ENCODE data around the gene HS3ST1. TPM values are rescaled to one million over a fixed set of nuclear protein-coding genes. Genes with fewer than 3 reads are reported as not detected.
"Not testable (repeated sequence)": the region's sequence is repeated elsewhere in the genome, so short reads cannot be mapped to it uniquely, and the experiment has no call there.

The HS3ST1 gene
- total and polyA plus RNA-seq, 3 donors from 2014 or later = 1.2 to 8.8 (median 4.3) TPM

GRCh38 chr4:11397146-11397545 is 31.5 kb downstream of the HS3ST1 start:
- WGBS, 2 donors = 19 to 20% methylated on average over 1 of the region's 1 CpG
- intact Hi-C loops (cut with DNase I; ENCODE audit: low total_unique reads) = no loop called here
- Histone ChIP-seq H3K27me3 (no peaks in the 10 kb centered on the region), H3K27ac (no peak overlapping the region), H3K4me1 (peaks cover 21% of the 10 kb centered on the region), H3K4me3 (no peak overlapping the region), H3K9me3 (no peaks in the 10 kb centered on the region), H3K36me3 (ENCODE audit: low read depth, missing control alignments) (no peaks in the 10 kb centered on the region)
- no peak for TF ChIP-seq CTCF (IDR thresholded peaks at IDR 0.05)
- no peak for TF ChIP-seq POLR2A (IDR thresholded peaks at IDR 0.05)
- DNase-seq = no peak

GRCh38 chr4:11393551-11393950 is 35.1 kb downstream of the HS3ST1 start:
- no peak for DNase-seq
- no peaks in the 10 kb centered on the region for H3K9me3 ChIP-seq
- H3K36me3 ChIP-seq (ENCODE audit: low read depth, missing control alignments) = no peaks in the 10 kb centered on the region
- WGBS, 2 donors = 86 to 89% methylated on average over 2 of the region's 2 CpGs
- intact Hi-C loops (cut with DNase I; ENCODE audit: low total_unique reads) = no loop called here
- H3K4me1 ChIP-seq = peaks cover 14% of the 10 kb centered on the region
- H3K27me3 ChIP-seq = no peaks in the 10 kb centered on the region
- H3K27ac ChIP-seq = no peak overlapping the region
- H3K4me3 ChIP-seq = no peak overlapping the region
- no peak for TF ChIP-seq POLR2A (IDR thresholded peaks at IDR 0.05)
- TF ChIP-seq CTCF (IDR thresholded peaks at IDR 0.05) = no peak

- intact Hi-C loops (cut with DNase I; ENCODE audit: low total_unique reads); H3K9me3 ChIP-seq; H3K36me3 ChIP-seq (ENCODE audit: low read depth, missing control alignments); H3K27me3 ChIP-seq; DNase-seq; H3K27ac ChIP-seq; H3K4me1 ChIP-seq; H3K4me3 ChIP-seq: not testable (repeated sequence)
- WGBS, 2 donors = 84 to 89% methylated on average over 13 of the region's 15 CpGs
Measured at GRCh38 chr4:11384072-11384471, 44.6 kb downstream of the HS3ST1 start.

- no peak overlapping the region for H3K27ac ChIP-seq
- intact Hi-C loops (cut with DNase I; ENCODE audit: low total_unique reads) = no loop called here
- H3K27me3 ChIP-seq = no peaks in the 10 kb centered on the region
- H3K4me1 ChIP-seq = no peaks in the 10 kb centered on the region
- H3K9me3 ChIP-seq = no peaks in the 10 kb centered on the region
- no peak overlapping the region for H3K4me3 ChIP-seq
- no peaks in the 10 kb centered on the region for H3K36me3 ChIP-seq (ENCODE audit: low read depth, missing control alignments)
- 88 to 95% methylated on average over 4 of the region's 4 CpGs for WGBS, 2 donors
- TF ChIP-seq CTCF (IDR thresholded peaks at IDR 0.05) (no peak), POLR2A (IDR thresholded peaks at IDR 0.05) (no peak)
- no peak for DNase-seq
Measured at GRCh38 chr4:11376571-11376970, 52.1 kb downstream of the HS3ST1 start.

- intact Hi-C loops (cut with DNase I; ENCODE audit: low total_unique reads) = no loop called here
- TF ChIP-seq CTCF (IDR thresholded peaks at IDR 0.05) (no peak), POLR2A (IDR thresholded peaks at IDR 0.05) (no peak)
- H3K9me3 ChIP-seq = no peaks in the 10 kb centered on the region
- WGBS, 2 donors = 72 to 81% methylated on average over 7 of the region's 7 CpGs
- no peak for DNase-seq
- no peaks in the 10 kb centered on the region for H3K27me3 ChIP-seq
- no peaks in the 10 kb centered on the region for H3K4me1 ChIP-seq
- no peak overlapping the region for H3K4me3 ChIP-seq
- H3K27ac ChIP-seq = no peak overlapping the region
- no peaks in the 10 kb centered on the region for H3K36me3 ChIP-seq (ENCODE audit: low read depth, missing control alignments)
Measured at GRCh38 chr4:11376146-11376545, 52.5 kb downstream of the HS3ST1 start.
